Thymus (tissue), 14 donors: ENCODE data around the gene RTN4RL2. TPM values are rescaled to one million over a fixed set of nuclear protein-coding genes. Genes with fewer than 3 reads are reported as not detected.

Experiments
- DNase-seq, 9 donors: peaks; one replicate each; pipeline ENCODE4 v3.0.0-alpha.2; 2013; ENCODE audit warnings: low spot score in 9 of 9, low read depth in 6 of 9, missing footprints in 1 of 9
- H3K27ac ChIP-seq, 2 donors: one replicate each; pipeline ENCODE4 v1.5.1; 2013; ENCODE audit warnings: control low read depth in 1 of 2, low read depth in 1 of 2, low read length in 1 of 2, mild to moderate bottlenecking in 1 of 2, moderate library complexity in 1 of 2
- H3K27me3 ChIP-seq, 2 donors: one replicate each; pipeline ENCODE4 v1.5.1; 2013; ENCODE audit warnings: low read length in 1 of 2; ENCODE audit not compliant: control insufficient read depth in 2 of 2, insufficient read depth in 1 of 2
- H3K36me3 ChIP-seq, 2 donors: one replicate each; pipeline ENCODE4 v1.5.1; 2013; ENCODE audit warnings: low read length in 1 of 2, mild to moderate bottlenecking in 1 of 2, moderate library complexity in 1 of 2; ENCODE audit not compliant: control insufficient read depth in 2 of 2, insufficient read depth in 2 of 2
- H3K4me1 ChIP-seq, 2 donors: one replicate each; pipeline ENCODE4 v1.5.1; 2013; ENCODE audit warnings: low read length in 2 of 2; ENCODE audit not compliant: control insufficient read depth in 2 of 2, insufficient read depth in 2 of 2
- H3K4me3 ChIP-seq, 2 donors: one replicate each; pipeline ENCODE4 v1.5.1; 2013; ENCODE audit warnings: low read length in 2 of 2, control low read depth in 1 of 2, mild to moderate bottlenecking in 1 of 2
- H3K9me3 ChIP-seq, 2 donors: one replicate each; pipeline ENCODE4 v1.5.1; 2013; ENCODE audit warnings: low read length in 1 of 2, mild to moderate bottlenecking in 1 of 2; ENCODE audit not compliant: control insufficient read depth in 2 of 2, insufficient read depth in 1 of 2
- WGBS: extraction: QIAGEN DNeasy Blood & Tissue Kit; methylation state at CpG from one replicate; pipeline ENCODE4 v1.1.7; 2013; 5-methylcytosine and 5-hydroxymethylcytosine counted together
- long read RNA-seq, 10 donors: transcript quantifications; one replicate each; lab custom pipeline, GENCODE V29; 2026
- polyA plus RNA-seq: library from polyadenylated mRNA; stranded (reverse); fragments of 200-250 nt; gene quantifications from one replicate; pipeline ENCODE4 v1.2.3, GENCODE V29; 2013
- total RNA-seq: library from RNA; stranded (reverse); fragments of 120-200 nt; gene quantifications from one replicate; pipeline ENCODE4 v1.2.4, GENCODE V29; 2013
- donor health status: healthy.

The RTN4RL2 gene
- total RNA-seq, result 0.42 TPM
- polyA plus RNA-seq, result 1.4 TPM
- long read RNA-seq, donor 1, partial matches to known transcripts, result 0 of 1 reads
- long read RNA-seq, donor 1, other reads (novel, unspliced or antisense), result 0 of 1 reads
- long read RNA-seq, donor 2, result 0 reads
- long read RNA-seq, donor 3, partial matches to known transcripts, result 164 of 166 reads
- long read RNA-seq, donor 3, other reads (novel, unspliced or antisense), result 0 of 166 reads
- long read RNA-seq, donor 4, partial matches to known transcripts, result 108 of 119 reads
- long read RNA-seq, donor 4, other reads (novel, unspliced or antisense), result 6 of 119 reads
- long read RNA-seq, donor 5, partial matches to known transcripts, result 0 of 3 reads
- long read RNA-seq, donor 5, other reads (novel, unspliced or antisense), result 0 of 3 reads
- long read RNA-seq, donor 6, partial matches to known transcripts, result 47 of 50 reads
- long read RNA-seq, donor 6, other reads (novel, unspliced or antisense), result 0 of 50 reads
- long read RNA-seq, donor 7, result 0 reads
- long read RNA-seq, donor 8, partial matches to known transcripts, result 11 of 67 reads
- long read RNA-seq, donor 8, other reads (novel, unspliced or antisense), result 54 of 67 reads
- long read RNA-seq, donor 9, partial matches to known transcripts, result 0 of 2 reads
- long read RNA-seq, donor 9, other reads (novel, unspliced or antisense), result 0 of 2 reads
- long read RNA-seq, donor 10, partial matches to known transcripts, result 0 of 4 reads
- long read RNA-seq, donor 10, other reads (novel, unspliced or antisense), result 0 of 4 reads

DNA sequence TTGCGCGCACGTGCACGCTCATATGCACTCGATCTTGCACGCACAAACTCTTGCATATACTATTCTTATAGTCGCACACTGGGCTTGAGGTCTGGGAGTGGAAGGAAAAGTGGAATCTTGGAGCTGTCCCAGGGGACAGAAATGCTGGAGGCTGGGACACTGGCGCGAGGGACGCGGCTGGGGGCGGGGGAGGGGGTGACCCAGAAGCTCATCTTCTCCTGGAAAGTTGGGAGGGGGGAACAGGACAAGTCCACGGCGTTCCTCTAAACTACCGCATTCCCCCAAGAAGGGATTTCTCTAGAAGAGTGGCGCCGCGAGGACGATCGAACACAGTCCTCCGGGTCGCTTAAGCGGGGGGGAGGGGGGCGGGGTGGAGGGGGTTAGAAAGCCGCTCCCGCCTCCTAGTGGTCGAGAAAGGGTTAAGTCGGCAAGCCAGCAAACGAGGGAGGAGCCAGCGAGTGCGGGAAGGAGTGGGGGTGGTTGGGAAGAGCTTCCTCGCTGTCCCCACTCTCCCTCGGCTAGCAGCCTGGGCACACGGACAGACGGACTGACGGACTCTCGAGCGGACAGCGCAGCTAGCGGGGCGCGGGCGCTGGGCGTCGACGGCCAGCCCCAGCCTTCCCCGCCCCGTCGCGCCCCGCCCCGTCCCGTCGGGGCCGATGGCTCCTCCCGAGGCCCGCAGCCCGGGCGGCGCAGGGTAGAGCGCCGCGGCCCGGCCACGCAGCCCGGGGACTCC, at the start of gene RTN4RL2:
RTN4RL2 (plus strand) TSS at position 507 of the 736 bp plus-strand sequence. CDS start 338 bp downstream, outside the sequence.
- WGBS, result under 1% methylated on average over 66 of the region's 66 CpGs
- DNase-seq, result peak in 3 of 9 donors; percentile 37 to 64 (median 44)
- peaks cover 0 to 4% of the 10 kb centered on the region in 2 donors for H3K9me3 ChIP-seq
- H3K36me3 ChIP-seq, result no peaks in the 10 kb centered on the region
- H3K27ac ChIP-seq, result no peak within 1 kb of the TSS
- peaks cover 15 to 36% of the 10 kb centered on the region in 2 donors for H3K4me1 ChIP-seq
- H3K4me3 ChIP-seq, result peak within 1 kb of the TSS; percentile 26 to 48
- H3K27me3 ChIP-seq, result peaks cover 55 to 90% of the 10 kb centered on the region in 2 donors

DNA sequence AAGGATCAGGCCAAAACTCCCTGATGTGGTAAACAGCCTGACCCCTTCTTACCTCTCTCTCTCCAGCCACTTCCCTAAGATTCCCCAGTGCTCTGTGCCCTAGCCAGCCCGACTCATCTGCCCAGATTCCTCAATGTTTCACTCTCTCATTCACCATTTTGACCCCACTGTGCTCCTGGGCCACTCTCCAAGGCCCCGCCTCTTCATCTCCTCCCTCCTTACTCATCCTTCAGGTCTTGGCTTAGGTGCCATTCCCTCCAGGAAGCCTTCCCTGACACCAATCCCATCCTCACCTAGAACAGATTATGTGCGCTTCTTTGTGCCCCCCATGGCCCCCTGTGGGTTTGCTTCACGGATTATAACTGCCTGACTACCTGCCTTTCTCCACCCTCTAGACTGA, 46.6 kb upstream of the RTN4RL2 start:
- H3K27ac ChIP-seq, result no peak overlapping the region
- peaks cover 65 to 74% of the 10 kb centered on the region in 2 donors for H3K36me3 ChIP-seq
- no peak overlapping the region for H3K4me3 ChIP-seq
- no peak for DNase-seq
- no peaks in the 10 kb centered on the region for H3K27me3 ChIP-seq
- no peaks in the 10 kb centered on the region for H3K9me3 ChIP-seq
- H3K4me1 ChIP-seq, result no peaks in the 10 kb centered on the region
- WGBS, result 98% methylated on average over 4 of the region's 4 CpGs

DNA sequence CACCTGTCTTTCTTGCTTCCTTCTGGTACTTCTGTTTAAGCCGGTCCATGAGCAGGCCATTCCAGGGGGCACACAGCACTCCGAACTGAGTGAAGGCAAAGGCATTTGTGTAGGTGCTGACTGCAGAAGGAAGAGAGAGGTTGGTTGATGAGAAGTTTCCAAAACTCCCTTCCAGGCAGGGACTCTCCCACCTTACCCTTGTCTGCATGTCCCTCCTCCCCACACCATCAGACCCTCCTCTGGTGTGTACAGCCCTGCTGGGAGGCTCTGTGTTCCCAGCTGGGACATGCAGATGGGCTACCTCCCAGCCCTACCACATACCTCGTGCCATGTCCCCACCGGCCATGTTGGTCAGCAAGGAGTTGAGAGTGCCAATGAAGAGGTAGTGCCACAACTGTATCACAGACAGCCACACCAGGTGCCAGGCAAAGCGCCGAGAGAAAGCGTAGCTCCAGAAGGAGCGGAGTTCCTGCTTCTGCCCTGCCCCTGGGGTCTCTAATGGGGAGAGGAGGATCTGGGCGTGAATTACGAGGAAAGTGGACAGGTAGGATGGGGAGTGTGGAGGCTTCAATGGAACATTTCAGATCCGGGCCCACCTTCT, 45.6 kb upstream of the RTN4RL2 start:
- Histone ChIP-seq H3K36me3 (peaks cover 60 to 64% of the 10 kb centered on the region in 2 donors), H3K27me3 (no peaks in the 10 kb centered on the region), H3K9me3 (no peaks in the 10 kb centered on the region), H3K4me1 (no peaks in the 10 kb centered on the region), H3K27ac (no peak overlapping the region), H3K4me3 (no peak overlapping the region)
- WGBS, result 98% methylated on average over 11 of the region's 11 CpGs
- DNase-seq, result no peak

DNA sequence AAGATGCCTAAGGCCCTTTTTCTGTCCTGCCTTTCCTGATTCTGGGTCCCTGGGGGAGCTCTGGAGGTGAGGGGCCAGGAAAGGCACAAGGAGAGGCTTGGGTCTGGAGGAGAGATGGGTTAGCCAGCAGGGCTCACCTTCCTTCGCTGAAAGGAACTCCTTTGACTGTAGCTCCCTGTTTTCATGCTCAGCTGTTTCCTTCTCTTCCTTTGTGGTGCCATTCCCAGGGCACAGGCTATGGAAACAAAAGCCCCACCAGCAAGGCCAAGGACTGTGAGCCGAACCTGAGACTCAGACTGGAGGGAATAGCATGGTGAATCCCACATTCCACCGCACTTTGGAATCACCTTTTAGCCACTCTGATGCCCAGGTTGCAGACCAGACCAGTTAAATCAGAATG, 43.9 kb upstream of the RTN4RL2 start:
- Histone ChIP-seq H3K27ac (no peak overlapping the region), H3K27me3 (no peaks in the 10 kb centered on the region), H3K4me1 (no peaks in the 10 kb centered on the region), H3K4me3 (no peak overlapping the region), H3K9me3 (no peaks in the 10 kb centered on the region), H3K36me3 (peaks cover 62 to 68% of the 10 kb centered on the region in 2 donors)
- WGBS, result 97% methylated on average over 3 of the region's 3 CpGs
- no peak for DNase-seq

DNA sequence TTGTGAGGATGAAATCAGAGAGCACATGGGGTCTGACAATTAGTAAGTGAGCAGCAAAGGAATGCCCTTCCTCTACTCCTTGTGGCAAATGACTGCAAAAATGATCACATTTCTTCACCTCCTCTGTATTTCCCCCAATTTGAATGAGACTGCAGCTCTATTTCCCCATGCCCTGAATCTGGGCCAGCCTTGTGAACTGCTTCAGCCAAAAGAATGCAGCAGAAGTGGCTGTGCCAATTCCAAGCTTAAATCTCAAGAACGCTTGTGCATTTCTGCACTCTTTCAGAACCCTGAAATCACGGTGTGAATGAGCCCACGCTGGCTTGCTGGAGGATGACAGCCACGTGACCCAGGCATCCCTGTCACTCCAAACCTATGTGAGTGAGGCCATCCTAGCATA, 43.3 kb upstream of the RTN4RL2 start:
- DNase-seq, result no peak
- 94% methylated on average over 4 of the region's 4 CpGs for WGBS
- Histone ChIP-seq H3K4me1 (no peaks in the 10 kb centered on the region), H3K4me3 (no peak overlapping the region), H3K36me3 (peaks cover 63 to 72% of the 10 kb centered on the region in 2 donors), H3K27me3 (no peaks in the 10 kb centered on the region), H3K9me3 (no peaks in the 10 kb centered on the region), H3K27ac (no peak overlapping the region)

DNA sequence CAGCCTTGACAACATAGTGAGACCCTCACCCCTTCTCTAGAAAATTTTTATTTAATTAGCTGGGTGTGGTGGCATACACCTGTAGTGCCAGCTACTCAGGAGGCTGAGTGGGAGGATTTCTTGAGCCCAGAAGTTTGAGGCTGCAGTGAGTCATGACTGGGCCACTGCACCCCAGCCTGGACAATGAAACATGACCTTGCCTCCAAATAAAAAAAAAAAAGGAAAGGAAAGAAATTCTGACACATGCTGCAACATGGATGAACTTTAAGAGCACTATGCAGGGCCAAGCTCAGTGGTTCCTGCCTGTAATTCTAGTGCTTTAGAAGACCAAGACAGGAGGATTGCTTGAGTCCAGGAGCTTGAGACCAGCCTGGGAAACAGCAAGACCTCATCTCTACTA, 42.2 kb upstream of the RTN4RL2 start:
- no peaks in the 10 kb centered on the region for H3K9me3 ChIP-seq
- no peaks in the 10 kb centered on the region for H3K27me3 ChIP-seq
- no peak overlapping the region for H3K4me3 ChIP-seq
- no peaks in the 10 kb centered on the region for H3K4me1 ChIP-seq
- H3K36me3 ChIP-seq, result peaks cover 63 to 69% of the 10 kb centered on the region in 2 donors
- H3K27ac ChIP-seq, result no peak overlapping the region
- no peak for DNase-seq

DNA sequence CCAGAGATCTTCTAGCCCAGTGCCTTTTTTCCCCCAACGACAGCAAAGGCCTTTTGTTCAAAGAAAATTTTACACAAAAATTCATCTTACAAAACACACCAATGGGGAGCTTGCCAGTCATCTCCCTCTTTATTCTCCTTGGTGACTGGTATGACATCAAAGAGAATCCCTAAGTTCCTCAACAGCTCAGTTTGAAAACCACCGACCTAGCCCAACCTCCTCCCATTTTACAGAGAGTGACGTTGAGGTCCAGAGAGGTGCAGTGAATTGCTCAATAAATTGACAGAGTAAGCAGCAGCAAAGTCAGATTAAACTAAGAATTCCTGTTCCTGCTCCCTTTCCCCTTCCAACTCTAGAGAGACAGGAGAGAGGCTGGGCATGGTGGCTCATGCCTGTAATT, 41.2 kb upstream of the RTN4RL2 start:
- Histone ChIP-seq H3K36me3 (peaks cover 60 to 66% of the 10 kb centered on the region in 2 donors), H3K4me1 (peaks cover 4 to 5% of the 10 kb centered on the region in 2 donors), H3K27me3 (no peaks in the 10 kb centered on the region), H3K4me3 (no peak overlapping the region), H3K27ac (no peak overlapping the region), H3K9me3 (no peaks in the 10 kb centered on the region)
- 95% methylated on average over 3 of the region's 3 CpGs for WGBS
- no peak for DNase-seq

DNA sequence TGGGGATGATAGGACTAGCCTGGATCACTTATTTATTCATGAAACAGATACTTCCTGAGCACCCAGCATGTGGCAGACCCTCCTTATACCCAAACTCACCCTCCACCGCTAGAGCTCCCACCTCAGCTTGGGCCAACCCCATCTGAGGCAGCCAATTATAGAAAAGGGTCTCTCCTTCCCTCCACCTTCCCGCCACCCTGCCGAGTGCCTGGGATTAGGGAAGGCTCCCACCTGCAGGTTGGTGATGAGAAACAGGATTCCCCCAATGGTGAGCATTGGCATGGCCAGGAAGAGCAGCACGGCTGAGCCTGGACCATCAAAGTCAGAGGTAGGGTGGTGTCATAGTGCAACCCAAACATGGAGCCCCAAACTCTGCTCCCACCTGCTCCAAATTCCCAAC, 39.3 kb upstream of the RTN4RL2 start:
- Histone ChIP-seq H3K9me3 (no peaks in the 10 kb centered on the region), H3K27me3 (no peaks in the 10 kb centered on the region), H3K36me3 (peaks cover 48% of the 10 kb centered on the region in 2 donors), H3K27ac (no peak overlapping the region), H3K4me1 (peaks cover 22 to 24% of the 10 kb centered on the region in 2 donors), H3K4me3 (no peak overlapping the region)
- 98% methylated on average over 4 of the region's 4 CpGs for WGBS
- DNase-seq, result no peak
